A673 (cell line): ENCODE data around the gene RNF180.

Experiments
- EZH2 ChIP-seq: fragments of 200-600 bp; sonication (generic); IDR thresholded peaks from 2 replicates; pipeline ENCODE4 v1.6.1; 2017; ENCODE audit warnings: borderline replicate concordance, low read depth, mild to moderate bottlenecking, mixed read lengths, antibody characterized with exemption, low read length; ENCODE audit not compliant: poor library complexity, severe bottlenecking
- TF ChIP-seq, protein P1 (sequence below): fragments of 300-800, 200-600 bp; sonication (generic); conservative IDR thresholded peaks from 2 replicates; pipeline ENCODE4 v1.5.1; 2017; ENCODE audit warnings: low read depth, mild to moderate bottlenecking, antibody characterized with exemption, low read length, moderate library complexity, mixed read lengths

DNA sequence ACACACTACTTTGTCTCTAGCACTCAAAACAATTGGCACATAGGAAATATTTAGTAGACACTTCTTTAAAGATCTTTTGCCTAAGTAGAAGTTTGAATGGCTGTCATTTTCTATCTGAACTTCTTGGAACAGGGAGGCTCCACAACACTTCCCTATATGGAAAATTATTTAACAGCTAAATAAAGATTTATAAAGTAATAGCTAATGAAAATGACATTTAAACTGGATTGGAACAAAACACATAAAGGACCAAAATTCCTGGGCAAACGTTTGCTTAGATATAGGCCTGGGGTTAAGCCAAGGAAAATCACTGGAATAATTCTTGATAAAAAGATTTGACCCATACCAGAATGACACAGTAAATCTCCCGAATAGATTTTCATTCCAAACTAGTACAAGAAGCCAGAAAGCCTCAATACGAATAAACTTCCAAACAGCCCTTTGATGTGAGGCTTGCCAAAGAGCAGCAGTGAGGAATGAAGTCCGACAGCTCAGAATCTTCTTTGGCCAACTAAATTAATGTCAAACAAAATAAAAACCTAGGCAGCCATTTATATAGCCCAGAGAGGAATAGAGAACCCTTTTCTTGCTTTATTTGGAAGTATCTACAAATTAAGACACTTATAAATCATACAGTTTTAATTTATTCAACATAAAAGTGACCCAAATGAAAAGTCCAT, 20.3 kb upstream of the RNF180 start:
- TF ChIP-seq, protein P1, sequence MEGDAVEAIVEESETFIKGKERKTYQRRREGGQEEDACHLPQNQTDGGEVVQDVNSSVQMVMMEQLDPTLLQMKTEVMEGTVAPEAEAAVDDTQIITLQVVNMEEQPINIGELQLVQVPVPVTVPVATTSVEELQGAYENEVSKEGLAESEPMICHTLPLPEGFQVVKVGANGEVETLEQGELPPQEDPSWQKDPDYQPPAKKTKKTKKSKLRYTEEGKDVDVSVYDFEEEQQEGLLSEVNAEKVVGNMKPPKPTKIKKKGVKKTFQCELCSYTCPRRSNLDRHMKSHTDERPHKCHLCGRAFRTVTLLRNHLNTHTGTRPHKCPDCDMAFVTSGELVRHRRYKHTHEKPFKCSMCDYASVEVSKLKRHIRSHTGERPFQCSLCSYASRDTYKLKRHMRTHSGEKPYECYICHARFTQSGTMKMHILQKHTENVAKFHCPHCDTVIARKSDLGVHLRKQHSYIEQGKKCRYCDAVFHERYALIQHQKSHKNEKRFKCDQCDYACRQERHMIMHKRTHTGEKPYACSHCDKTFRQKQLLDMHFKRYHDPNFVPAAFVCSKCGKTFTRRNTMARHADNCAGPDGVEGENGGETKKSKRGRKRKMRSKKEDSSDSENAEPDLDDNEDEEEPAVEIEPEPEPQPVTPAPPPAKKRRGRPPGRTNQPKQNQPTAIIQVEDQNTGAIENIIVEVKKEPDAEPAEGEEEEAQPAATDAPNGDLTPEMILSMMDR, result no peak
- TF ChIP-seq EZH2, result no peak
